Gastroesophageal sphincter (tissue), 4 donors: Measurements from ENCODE around the gene KCNJ9. TPM values are rescaled to one million over a fixed set of nuclear protein-coding genes. Genes with fewer than 3 reads are reported as not detected.
A peak's percentile ranks its signal among the peaks of the same experiment; 100 is the strongest.

ENCODE experiments used
- ATAC-seq: fragments of 150-250 bp; one replicate; pipeline ENCODE4 v1.9.1; 2016; ENCODE audit warnings: mild to moderate bottlenecking, moderate library complexity
- H3K27ac ChIP-seq, 4 donors: fragments of 200-600 bp; sonication (generic) in 3 of 4; 1 replicate in 3 of 4; 2 replicates in 1 of 4; pipeline ENCODE4 v1.5.1; 2016 to 2019
- H3K27me3 ChIP-seq: fragments of 200-600 bp; sonication (generic); one replicate; pipeline ENCODE4 v1.5.1; 2019
- H3K36me3 ChIP-seq, 2 donors: fragments of 200-600 bp; sonication (generic); one replicate each; pipeline ENCODE4 v1.5.1; 2019; ENCODE audit warnings: control low read depth in 1 of 2
- H3K4me1 ChIP-seq, 3 donors: fragments of 200-600 bp; sonication (generic); 1 replicate in 2 of 3; 2 replicates in 1 of 3; pipeline ENCODE4 v1.5.1; 2016 to 2019; ENCODE audit warnings: control low read depth in 2 of 3
- H3K4me3 ChIP-seq, 2 donors: fragments of 200-600 bp; sonication (generic); one replicate each; pipeline ENCODE4 v1.5.1; 2019; ENCODE audit warnings: mild to moderate bottlenecking in 1 of 2, moderate library complexity in 1 of 2
- H3K9me3 ChIP-seq, 3 donors: fragments of 200-600 bp; sonication (generic); one replicate each; pipeline ENCODE4 v1.5.1; 2017 to 2019; ENCODE audit warnings: control low read depth in 2 of 3
- CTCF ChIP-seq, 4 experiments: fragments of 200-600 bp in 2 of 4; fragments of 450-650 bp in 2 of 4; sonication (generic) in 1 of 4; IDR thresholded peaks; one replicate each; pipeline ENCODE4 v1.5.1; 2017 to 2019; ENCODE audit warnings: antibody characterized with exemption in 4 of 4, mild to moderate bottlenecking in 2 of 4, moderate library complexity in 2 of 4
- EP300 ChIP-seq: sonication (generic); formaldehyde crosslinking; IDR thresholded peaks from one replicate; pipeline ENCODE4 v1.6.1; 2017; ENCODE audit warnings: antibody characterized with exemption, mild to moderate bottlenecking
- POLR2A ChIP-seq, 2 donors: fragments of 450-650 bp; IDR thresholded peaks; one replicate each; pipeline ENCODE4 v1.6.1; 2017; ENCODE audit warnings: antibody characterized with exemption in 2 of 2, mild to moderate bottlenecking in 2 of 2, moderate library complexity in 1 of 2
- POLR2AphosphoS5 ChIP-seq: sonication (generic); formaldehyde crosslinking; IDR thresholded peaks from one replicate; pipeline ENCODE4 v1.6.1; 2017; ENCODE audit warnings: antibody characterized with exemption
- WGBS, 2 donors: methylation state at CpG; one replicate each; pipeline ENCODE4 v1.1.5; 2018; ENCODE audit warnings: low coverage in 1 of 2; 5-methylcytosine and 5-hydroxymethylcytosine counted together
- total RNA-seq, 4 donors: library from RNA; depleted of rRNA; stranded (reverse); fragments of >200 nt; gene quantifications; one replicate each; pipeline ENCODE4 v1.1.0, GENCODE V29; 2016

The KCNJ9 gene
- total RNA-seq, 4 donors from 2014 or later = not detected

GRCh38 chr1:160078512-160079195, 2.7 kb upstream of the KCNJ9 start:
- no peak for ATAC-seq
- Histone ChIP-seq H3K36me3 (no peaks in the 10 kb centered on the region), H3K4me3 (no peak overlapping the region), H3K9me3 (no peaks in the 10 kb centered on the region), H3K27ac (no peak overlapping the region), H3K27me3 (peaks cover 70% of the 10 kb centered on the region), H3K4me1 (peaks cover 0 to 4% (median under 1%) of the 10 kb centered on the region in 3 donors)
- TF ChIP-seq POLR2A (IDR thresholded peaks at IDR 0.05) (no peak), EP300 (no peak), POLR2AphosphoS5 (no peak), CTCF (IDR thresholded peaks at IDR 0.05) (peak in 2 of 4 experiments; percentile 28 to 65)
- 20 to 34% methylated on average over 6 of the region's 8 CpGs for WGBS, 2 donors

GRCh38 chr1:160079448-160079847, 1.9 kb upstream of the KCNJ9 start:
- TF ChIP-seq POLR2A (IDR thresholded peaks at IDR 0.05) (no peak), POLR2AphosphoS5 (no peak), EP300 (no peak), CTCF (IDR thresholded peaks at IDR 0.05) (no peak)
- Histone ChIP-seq H3K4me1 (peaks cover 0 to 12% (median 7%) of the 10 kb centered on the region in 3 donors), H3K9me3 (no peaks in the 10 kb centered on the region), H3K36me3 (no peaks in the 10 kb centered on the region), H3K27me3 (peaks cover 74% of the 10 kb centered on the region), H3K27ac (no peak overlapping the region), H3K4me3 (no peak overlapping the region)
- WGBS, 2 donors = 54 to 57% methylated on average over 3 to 4 of the region's 4 CpGs
- ATAC-seq = no peak

- 33 to 48% methylated on average over 4 to 5 of the region's 6 CpGs for WGBS, 2 donors
- TF ChIP-seq EP300 (no peak), POLR2A (IDR thresholded peaks at IDR 0.05) (no peak), POLR2AphosphoS5 (no peak), CTCF (IDR thresholded peaks at IDR 0.05) (no peak)
- Histone ChIP-seq H3K9me3 (no peaks in the 10 kb centered on the region), H3K27me3 (peaks cover 74% of the 10 kb centered on the region), H3K36me3 (no peaks in the 10 kb centered on the region), H3K4me3 (no peak overlapping the region), H3K4me1 (peaks cover 0 to 14% (median 7%) of the 10 kb centered on the region in 3 donors), H3K27ac (no peak overlapping the region)
- no peak for ATAC-seq
These were observed 797 bp upstream of the KCNJ9 start for GRCh38 chr1:160080381-160081100.

- no peak overlapping the region for H3K27ac ChIP-seq
- H3K36me3 ChIP-seq = peaks cover 0 to 3% of the 10 kb centered on the region in 2 donors
- H3K4me3 ChIP-seq = no peak overlapping the region
- TF ChIP-seq CTCF (IDR thresholded peaks at IDR 0.05) (no peak), POLR2AphosphoS5 (no peak), EP300 (no peak), POLR2A (IDR thresholded peaks at IDR 0.05) (no peak)
- 24% methylated on average over 2 of the region's 2 CpGs; no CpG with 5 or more reads in 1 of the 2 donors for WGBS, 2 donors
- ATAC-seq = no peak
- H3K4me1 ChIP-seq = peaks cover 0 to 22% (median 7%) of the 10 kb centered on the region in 3 donors
- peaks cover 62% of the 10 kb centered on the region for H3K27me3 ChIP-seq
- H3K9me3 ChIP-seq = no peaks in the 10 kb centered on the region
These were observed 1.1 kb downstream of the KCNJ9 start for GRCh38 chr1:160082487-160082886.

GRCh38 chr1:160082926-160083325, 1.6 kb downstream of the KCNJ9 start:
- Histone ChIP-seq H3K4me3 (no peak overlapping the region), H3K4me1 (peaks cover 0 to 22% (median 7%) of the 10 kb centered on the region in 3 donors), H3K9me3 (no peaks in the 10 kb centered on the region), H3K27me3 (peaks cover 61% of the 10 kb centered on the region), H3K36me3 (peaks cover 0 to 7% of the 10 kb centered on the region in 2 donors), H3K27ac (no peak overlapping the region)
- ATAC-seq = no peak
- 35 to 71% methylated on average over 2 of the region's 3 CpGs for WGBS, 2 donors
- TF ChIP-seq POLR2AphosphoS5 (no peak), EP300 (no peak), POLR2A (IDR thresholded peaks at IDR 0.05) (no peak), CTCF (IDR thresholded peaks at IDR 0.05) (no peak)
